NAMALWA (cell line): ENCODE data around the gene LAMC3.
A peak's percentile ranks its signal among the peaks of the same experiment; 100 is the strongest.

ENCODE experiments used
- DNase-seq: peaks from one replicate; pipeline ENCODE4 v3.0.0-alpha.2; 2015; ENCODE audit warnings: low spot score

The LAMC3 gene

GRCh38 chr9:131117121-131117761 lies 108.3 kb downstream of the LAMC3 start:
- no peak for DNase-seq

- DNase-seq: no peak
Observed at GRCh38 chr9:131117762-131118145, 108.8 kb downstream of the LAMC3 start.

- no peak for DNase-seq
Observed at GRCh38 chr9:131119600-131119999, 110.6 kb downstream of the LAMC3 start.

DNA sequence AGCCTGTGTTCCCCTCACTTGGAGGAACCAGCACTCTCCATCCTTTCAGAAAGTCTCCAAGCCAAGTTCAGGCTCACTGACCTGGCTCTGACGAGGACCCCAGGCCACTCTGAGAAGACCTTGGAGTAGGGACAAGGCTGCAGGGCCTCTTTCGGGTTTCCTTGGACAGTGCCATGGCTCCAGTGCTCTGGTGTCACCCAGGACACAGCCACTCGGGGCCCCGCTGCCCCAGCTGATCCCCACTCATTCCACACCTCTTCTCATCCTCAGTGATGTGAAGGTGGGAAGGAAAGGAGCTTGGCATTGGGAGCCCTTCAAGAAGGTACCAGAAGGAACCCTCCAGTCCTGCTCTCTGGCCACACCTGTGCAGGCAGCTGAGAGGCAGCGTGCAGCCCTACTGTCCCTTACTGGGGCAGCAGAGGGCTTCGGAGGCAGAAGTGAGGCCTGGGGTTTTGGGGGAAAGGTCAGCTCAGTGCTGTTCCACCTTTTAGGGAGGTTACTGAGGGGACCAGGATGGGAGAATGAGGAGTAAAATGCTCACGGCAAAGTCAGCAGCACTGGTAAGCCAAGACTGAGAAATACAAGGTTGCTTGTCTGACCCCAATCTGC lies 111.8 kb downstream of the LAMC3 start:
- no peak for DNase-seq

DNA sequence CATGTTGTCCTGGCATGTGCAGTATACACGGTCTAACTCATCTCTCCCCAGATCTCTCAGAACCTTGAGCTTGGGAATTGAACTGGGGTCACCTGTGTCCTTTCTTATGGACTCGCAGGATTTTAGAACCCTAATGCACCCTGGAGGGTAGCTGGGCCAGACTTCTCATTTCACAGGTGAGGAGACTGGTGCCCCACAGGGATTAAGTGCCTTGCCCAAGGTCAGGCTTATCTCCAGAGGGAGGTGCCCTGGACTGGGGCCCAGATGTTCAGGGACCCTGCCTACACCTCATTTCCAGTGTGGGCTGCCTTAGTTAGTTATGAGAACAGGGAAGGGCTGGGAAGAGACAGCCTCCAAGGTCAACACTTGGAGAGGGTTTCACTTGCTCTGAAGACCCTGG lies 112.4 kb downstream of the LAMC3 start:
- DNase-seq: no peak

DNA sequence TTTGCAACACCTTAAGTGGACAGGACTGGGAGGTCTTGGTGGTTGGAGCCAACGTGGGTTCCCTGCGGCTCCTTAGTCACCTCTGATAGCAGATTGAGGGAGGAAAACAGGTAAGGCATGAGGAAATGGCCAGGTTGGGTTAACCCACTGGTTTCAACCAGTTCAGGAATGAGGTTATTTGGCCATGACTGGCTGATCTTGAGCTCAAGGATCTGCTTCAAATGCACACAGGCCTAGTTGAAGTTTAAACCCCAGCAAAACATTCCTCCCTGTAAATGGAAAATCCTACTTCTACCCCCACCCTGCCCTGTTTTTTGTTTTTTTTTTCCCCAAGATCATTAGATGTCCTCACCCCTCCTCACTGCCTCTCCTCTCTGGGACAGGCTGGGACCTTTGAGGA lies 113.2 kb downstream of the LAMC3 start:
- no peak for DNase-seq

GRCh38 chr9:131125038-131125287 lies 116.0 kb downstream of the LAMC3 start:
- DNase-seq: no peak

GRCh38 chr9:131125288-131126058 lies 116.5 kb downstream of the LAMC3 start, which contains the start of gene NUP214:
Gene NUP214 (plus strand): TSS chr9:131125586. CDS start chr9:131125705, 119 bp downstream.
- peak; percentile 98 for DNase-seq

- no peak for DNase-seq
Observed at GRCh38 chr9:131126059-131126426, 117.1 kb downstream of the LAMC3 start.

DNA sequence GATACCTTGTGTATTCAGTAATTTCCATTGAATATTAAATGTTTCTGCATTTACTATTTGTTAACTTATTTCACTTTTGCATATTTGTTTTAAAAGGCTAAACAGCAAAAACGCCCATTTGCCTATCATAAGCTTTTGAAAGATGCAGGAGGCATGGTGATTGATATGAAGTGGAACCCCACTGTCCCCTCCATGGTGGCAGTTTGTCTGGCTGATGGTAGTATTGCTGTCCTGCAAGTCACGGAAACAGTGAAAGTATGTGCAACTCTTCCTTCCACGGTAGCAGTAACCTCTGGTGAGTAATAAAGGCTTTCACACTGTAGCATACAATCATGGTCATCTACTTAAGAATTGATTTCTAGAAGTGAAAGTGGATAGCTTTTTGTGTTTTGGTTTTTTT lies 120.2 kb downstream of the LAMC3 start:
- no peak for DNase-seq

DNA sequence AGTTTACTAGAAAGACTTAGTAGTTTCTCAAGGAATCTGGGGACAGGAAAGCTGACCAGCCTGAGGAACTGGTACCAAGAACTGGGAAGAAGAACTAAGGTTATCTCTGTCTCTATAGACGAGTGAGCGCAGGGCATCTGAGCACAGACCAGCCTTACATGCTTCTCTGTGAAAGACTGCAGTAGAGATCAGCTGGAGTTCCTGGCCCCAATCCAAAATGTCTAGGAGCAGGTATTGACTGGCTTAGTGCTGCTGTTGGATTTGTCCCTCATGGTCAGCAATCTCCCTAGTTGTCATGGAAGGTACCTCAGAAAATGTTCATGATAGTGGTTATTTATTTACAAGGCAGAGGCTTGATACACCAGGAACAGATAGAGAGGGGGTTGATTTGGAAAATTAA lies 129.7 kb downstream of the LAMC3 start:
- no peak for DNase-seq

DNA sequence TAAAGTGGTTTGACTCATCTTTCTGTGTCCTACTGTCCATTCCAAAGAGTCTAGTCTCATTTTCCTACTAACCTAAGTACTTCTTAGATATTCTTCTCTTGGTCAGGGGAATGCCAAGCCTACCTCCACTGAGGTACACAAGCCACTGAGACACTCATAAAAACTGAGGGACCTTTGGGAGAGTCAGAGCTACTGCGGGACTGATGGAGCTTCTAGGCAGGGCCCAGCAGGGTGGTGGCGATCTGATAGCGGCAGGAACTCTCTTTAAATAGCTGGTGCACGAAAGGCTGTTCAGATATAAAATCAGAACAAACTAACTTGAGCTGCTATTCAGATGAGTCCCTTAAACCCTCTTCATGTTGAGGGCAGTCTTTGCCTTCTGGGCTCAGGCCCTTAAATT lies 131.1 kb downstream of the LAMC3 start:
- no peak for DNase-seq

DNA sequence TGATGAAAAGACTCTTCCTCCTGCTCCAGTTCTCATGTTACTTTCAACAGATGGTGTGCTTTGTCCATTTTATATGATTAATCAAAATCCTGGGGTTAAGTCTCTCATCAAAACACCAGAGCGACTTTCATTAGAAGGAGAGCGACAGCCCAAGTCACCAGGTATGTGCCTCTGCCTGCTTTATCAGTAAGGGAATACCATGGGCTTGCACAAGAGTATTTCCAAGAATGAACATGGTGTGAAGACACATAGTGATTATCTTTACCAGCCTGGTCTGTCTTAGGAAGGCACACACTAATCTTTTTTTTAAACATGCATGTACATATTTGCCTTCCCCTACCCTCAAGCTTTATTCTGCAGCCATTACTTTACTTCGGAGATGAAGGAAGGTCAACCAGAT lies 131.6 kb downstream of the LAMC3 start:
- DNase-seq: no peak

- DNase-seq: no peak
Observed at GRCh38 chr9:131142160-131142559, 133.2 kb downstream of the LAMC3 start.
